Measurements from ENCODE around the gene DCAF7.

DNA sequence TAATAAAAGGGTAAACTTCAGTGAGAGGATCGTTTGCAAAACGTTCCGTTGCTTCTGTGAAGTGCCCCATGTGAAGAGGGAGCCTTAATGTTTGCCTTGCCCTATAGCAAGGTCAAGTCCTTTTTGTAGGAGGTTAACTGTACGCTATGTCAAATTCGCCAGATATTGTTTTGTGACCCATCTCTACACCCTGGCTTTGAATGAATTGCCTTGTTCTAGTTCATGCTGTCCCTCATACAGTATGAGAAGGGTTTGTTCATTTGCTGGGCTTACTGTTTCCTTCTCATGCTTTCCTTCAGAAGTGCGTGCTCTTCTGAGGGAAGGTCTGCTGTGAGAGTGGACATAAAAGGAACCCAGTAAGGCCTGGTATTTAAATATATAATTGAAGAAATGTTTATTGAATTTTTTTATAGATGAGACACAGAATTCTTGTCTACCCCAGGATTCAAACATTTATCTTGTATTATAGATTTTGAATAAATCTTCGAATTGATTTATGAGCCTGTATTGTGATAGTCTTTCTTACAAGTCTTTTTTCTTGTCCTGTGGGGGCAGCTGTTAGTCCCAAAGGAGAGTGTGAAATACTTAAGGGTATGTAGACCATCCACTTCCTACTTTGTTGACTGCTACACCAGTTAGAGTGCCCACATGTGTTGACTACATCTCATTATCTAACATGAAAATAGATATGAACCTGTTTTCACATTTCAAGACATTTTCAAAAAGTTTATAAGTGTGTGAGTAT, 73.7 kb downstream of the DCAF7 start:
- TF ChIP-seq, protein P1, sequence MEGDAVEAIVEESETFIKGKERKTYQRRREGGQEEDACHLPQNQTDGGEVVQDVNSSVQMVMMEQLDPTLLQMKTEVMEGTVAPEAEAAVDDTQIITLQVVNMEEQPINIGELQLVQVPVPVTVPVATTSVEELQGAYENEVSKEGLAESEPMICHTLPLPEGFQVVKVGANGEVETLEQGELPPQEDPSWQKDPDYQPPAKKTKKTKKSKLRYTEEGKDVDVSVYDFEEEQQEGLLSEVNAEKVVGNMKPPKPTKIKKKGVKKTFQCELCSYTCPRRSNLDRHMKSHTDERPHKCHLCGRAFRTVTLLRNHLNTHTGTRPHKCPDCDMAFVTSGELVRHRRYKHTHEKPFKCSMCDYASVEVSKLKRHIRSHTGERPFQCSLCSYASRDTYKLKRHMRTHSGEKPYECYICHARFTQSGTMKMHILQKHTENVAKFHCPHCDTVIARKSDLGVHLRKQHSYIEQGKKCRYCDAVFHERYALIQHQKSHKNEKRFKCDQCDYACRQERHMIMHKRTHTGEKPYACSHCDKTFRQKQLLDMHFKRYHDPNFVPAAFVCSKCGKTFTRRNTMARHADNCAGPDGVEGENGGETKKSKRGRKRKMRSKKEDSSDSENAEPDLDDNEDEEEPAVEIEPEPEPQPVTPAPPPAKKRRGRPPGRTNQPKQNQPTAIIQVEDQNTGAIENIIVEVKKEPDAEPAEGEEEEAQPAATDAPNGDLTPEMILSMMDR (IDR thresholded peaks at IDR 0.05): no peak
- TF ChIP-seq POLR2AphosphoS5 (IDR thresholded peaks at IDR 0.05; ENCODE audit: low read depth, low read length) (no peak), TCF7L2 (IDR thresholded peaks at IDR 0.05; ENCODE audit: low read depth, low read length) (no peak), SIN3A (IDR thresholded peaks at IDR 0.05; ENCODE audit: borderline replicate concordance, insufficient read depth, low read depth, low read length) (no peak)
- TF ChIP-seq, protein P2, sequence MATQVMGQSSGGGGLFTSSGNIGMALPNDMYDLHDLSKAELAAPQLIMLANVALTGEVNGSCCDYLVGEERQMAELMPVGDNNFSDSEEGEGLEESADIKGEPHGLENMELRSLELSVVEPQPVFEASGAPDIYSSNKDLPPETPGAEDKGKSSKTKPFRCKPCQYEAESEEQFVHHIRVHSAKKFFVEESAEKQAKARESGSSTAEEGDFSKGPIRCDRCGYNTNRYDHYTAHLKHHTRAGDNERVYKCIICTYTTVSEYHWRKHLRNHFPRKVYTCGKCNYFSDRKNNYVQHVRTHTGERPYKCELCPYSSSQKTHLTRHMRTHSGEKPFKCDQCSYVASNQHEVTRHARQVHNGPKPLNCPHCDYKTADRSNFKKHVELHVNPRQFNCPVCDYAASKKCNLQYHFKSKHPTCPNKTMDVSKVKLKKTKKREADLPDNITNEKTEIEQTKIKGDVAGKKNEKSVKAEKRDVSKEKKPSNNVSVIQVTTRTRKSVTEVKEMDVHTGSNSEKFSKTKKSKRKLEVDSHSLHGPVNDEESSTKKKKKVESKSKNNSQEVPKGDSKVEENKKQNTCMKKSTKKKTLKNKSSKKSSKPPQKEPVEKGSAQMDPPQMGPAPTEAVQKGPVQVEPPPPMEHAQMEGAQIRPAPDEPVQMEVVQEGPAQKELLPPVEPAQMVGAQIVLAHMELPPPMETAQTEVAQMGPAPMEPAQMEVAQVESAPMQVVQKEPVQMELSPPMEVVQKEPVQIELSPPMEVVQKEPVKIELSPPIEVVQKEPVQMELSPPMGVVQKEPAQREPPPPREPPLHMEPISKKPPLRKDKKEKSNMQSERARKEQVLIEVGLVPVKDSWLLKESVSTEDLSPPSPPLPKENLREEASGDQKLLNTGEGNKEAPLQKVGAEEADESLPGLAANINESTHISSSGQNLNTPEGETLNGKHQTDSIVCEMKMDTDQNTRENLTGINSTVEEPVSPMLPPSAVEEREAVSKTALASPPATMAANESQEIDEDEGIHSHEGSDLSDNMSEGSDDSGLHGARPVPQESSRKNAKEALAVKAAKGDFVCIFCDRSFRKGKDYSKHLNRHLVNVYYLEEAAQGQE (IDR thresholded peaks at IDR 0.05; ENCODE audit: insufficient read depth in 1 of 2, low read depth in 2 of 2, low read length in 1 of 2): no peak
